Medulla oblongata (tissue), 1 donor: ENCODE measurements around the gene GNLY.

Experiments used
- DNase-seq: peaks from one replicate; pipeline ENCODE4 v3.0.0-alpha.2; 2015; ENCODE audit errors: extremely low spot score

Gene GNLY

GRCh38 chr2:85682378-85682777 is 11.8 kb upstream of the GNLY start:
- DNase-seq, result no peak

DNA sequence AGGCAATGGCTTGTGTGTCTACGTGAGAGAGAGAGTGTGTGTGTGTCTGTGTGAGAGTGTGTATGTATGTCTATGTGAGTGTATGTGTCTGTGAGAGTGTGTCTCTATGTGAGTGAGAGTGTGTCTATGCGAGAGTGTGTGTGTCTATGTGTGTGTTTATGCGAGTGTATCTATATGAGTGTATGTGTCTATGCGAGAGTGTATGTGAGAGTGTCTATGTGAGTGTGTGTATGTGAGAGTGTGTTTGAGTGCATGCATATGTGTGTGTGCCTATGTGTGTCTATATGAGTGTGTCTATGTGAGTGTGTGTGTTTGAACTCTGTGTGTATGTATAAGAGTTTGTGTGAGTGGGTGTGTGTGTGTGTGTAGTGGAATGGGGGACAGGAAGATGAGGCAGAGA is 9.8 kb upstream of the GNLY start:
- DNase-seq, result no peak

GRCh38 chr2:85684806-85685205 is 9.4 kb upstream of the GNLY start:
- DNase-seq, result no peak

DNA sequence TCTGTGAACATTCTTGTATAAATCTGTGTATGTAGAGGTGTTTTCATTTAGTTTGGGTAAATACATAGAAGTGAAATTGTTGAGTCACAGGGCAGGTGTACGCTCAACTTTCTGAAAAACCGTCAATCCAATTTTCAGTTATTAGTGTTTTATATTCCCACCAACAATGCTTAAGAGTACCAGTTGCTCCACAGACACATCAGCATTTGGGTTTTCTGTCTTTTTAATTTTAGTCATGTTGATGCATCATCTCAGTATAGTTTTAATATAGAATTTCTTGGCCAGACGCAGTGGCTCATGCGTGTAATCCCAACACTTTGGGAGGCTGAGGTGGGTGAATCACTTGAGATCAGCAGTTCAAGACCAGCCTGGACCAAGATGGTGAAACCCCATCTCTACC is 3.2 kb upstream of the GNLY start:
- no peak for DNase-seq

GRCh38 chr2:85692039-85692645 is 2.0 kb upstream of the GNLY start:
- DNase-seq, result no peak

DNA sequence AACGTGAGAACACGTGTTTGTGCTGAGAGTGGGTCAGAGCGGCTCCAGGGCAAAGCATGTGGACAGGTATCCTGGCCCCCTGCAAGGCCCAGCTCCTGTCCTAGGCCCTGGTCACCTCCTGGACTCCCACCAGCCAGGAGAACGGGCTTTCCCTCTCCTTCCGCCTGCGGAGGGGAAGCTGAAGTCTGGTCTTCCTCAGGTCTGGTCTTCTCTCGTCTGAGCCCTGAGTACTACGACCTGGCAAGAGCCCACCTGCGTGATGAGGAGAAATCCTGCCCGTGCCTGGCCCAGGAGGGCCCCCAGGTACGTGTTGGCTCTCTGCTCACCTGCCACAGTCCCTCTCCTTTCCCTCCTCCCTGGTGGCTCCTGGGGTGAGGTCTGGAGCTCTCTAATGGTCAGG is 963 bp downstream of the GNLY start:
- DNase-seq, result no peak

DNA sequence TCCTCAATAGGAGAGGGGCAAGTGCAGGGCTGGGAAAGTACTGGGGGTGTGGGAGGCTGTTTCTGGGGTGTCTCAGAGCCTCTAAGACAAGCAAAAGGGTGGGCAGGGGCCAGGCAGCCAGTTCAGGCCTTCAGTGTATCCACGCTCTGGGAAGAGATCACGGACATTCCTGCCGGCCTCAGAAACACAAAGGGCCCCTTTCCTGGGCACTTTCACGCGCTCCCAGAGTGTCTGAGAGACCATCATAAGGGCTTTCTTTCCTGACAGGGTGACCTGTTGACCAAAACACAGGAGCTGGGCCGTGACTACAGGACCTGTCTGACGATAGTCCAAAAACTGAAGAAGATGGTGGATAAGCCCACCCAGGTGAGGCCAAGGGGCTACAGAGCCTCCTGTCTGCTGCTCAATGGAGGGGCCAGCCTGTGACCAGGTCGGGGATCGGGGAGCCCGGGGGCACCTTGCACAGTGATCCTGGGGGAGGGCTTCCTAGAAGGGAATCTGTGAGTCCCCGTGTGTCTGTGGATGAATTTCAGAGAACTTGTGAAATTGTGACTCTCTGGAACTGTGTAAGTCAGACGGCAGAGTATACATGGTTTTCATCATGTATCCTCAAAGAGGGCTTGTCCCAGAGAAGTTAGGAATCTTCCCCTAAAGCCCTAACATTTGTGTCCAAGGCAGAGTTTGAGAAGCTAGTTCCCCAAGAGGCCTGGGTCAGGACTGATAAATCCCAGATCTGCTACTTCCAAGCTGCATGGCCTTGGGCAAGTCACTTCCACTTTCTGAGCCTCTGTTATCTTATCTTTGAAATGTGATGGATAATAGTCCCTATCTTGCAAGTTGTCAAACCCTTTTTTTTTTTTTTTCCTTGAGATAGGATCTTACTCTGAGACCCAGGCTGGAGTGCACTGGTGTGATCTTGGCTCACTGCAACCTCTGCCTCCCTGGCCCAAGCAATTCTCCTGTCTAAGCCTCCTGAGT is 1.8 kb downstream of the GNLY start:
- DNase-seq, result no peak

DNA sequence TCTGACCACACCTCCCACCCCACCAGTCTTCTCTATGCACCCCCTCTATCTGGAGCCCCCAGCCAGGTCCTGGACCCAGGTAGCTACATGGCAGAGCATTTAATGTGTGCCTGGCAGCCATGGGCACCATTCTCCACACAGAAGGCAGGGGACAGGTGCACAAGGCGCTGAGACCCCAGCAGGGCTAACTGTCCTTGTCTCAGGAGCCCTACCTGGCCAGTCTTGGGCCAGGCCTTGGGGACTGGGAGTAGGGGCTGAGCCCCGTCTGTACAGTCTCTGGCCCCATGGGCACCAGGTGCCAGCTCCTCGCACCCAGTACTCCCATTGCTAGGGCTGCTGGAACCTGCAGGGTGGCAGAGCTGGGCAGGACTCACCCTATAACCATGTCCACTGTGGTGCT is 2.9 kb downstream of the GNLY start:
- DNase-seq, result no peak

DNA sequence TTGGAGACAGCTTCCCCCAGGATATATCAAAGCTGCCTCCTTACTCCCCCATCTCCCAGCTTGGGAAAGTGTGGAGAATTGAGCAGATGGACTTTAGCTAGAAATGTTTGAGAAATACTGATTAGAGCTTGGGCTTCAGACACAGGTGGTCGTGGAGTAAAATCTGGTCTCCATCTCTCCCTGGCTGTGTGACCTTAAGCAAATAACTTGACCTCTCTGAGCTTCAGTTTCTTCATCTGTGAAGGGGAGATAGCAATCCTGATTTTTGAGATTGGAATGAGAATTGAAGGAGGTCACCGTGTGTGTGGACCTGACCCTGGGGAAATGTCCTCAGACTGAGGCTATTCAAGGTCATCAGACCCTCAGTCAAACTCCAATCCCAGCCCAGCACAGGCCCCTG is 3.6 kb downstream of the GNLY start:
- no peak for DNase-seq

DNA sequence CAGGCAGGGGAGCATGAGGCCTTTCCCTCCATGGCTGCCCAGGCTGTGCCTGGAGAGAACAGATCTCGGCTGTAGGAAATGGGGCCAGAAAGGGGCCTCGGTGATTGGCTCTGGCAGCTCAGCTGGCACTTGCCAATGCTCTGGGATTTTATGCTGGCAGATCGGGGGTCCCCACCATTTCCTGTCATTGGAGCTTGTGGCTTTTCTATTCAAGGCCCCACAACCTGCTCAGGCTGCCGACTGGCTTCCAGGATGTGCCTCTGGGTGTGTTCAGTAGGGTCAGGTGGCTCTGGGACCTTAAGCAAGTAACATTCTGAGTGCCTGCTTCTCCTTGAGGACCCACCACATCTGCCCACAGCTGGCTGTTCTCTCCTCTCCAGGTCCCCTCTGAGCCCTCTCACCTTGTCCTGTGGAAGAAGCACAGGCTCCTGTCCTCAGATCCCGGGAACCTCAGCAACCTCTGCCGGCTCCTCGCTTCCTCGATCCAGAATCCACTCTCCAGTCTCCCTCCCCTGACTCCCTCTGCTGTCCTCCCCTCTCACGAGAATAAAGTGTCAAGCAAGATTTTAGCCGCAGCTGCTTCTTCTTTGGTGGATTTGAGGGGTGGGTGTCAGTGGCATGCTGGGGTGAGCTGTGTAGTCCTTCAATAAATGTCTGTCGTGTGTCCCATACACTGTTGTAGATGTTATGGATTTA is 4.2 kb downstream of the GNLY start:
- no peak for DNase-seq

DNA sequence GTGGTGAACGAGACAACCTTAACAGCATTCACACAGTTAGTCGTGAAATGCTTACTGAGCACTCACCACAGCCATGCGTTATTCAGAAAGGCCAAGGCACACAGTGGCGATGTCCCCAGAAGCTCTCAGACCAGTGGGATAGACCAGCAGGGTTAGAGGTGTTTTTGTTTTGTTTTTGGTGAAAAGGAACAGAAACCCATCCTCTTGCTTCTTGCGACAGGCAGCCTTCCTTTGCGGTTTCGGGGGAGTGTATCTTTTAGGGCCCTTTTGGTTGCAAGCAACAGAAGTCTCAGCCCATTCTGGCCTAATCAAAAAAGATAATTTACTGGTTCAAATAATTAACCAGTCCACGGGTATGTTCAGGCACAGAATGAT is 4.7 kb downstream of the GNLY start:
- DNase-seq, result no peak

DNA sequence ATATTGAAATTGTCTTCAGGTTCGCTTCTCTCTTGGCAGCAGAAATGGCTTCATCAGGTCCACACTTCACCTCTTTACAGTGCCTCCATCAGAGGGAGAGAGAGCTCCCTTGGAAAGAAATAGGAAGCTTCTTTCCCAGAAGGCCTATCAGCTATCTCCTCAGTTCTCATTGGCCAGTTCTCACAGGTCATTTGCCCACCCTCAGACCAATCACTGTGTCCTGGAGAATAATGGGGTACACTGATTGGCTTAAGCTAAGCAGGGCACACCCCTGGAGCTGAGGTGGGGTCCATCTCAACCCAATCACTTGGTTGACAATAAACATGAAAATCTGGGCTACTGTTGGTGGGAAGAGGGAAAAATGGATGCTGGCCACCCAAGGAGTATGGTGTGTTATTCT is 5.2 kb downstream of the GNLY start:
- DNase-seq, result no peak

- DNase-seq, result no peak
Observed at GRCh38 chr2:85702172-85702571, 8.0 kb downstream of the GNLY start.

DNA sequence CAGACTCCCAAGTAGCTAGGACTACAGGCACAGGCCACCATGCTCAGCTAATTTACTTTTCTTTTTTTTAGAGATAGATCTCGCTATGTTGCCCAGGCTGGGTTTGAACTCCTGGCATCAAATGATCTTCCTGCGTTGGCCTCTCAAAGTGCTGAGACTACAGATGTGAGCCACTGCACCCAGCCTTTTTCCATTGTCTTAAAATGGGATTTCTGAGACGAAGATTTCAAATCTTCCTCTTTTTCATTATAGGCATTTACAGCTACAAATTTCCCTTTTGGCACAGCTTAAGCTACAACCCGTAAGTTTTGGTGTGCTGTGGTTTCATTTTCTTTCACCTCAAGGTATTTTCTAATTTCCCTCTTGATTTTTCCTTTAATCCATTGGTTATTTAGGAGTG is 8.6 kb downstream of the GNLY start:
- no peak for DNase-seq

GRCh38 chr2:85703329-85703728 is 9.2 kb downstream of the GNLY start:
- DNase-seq, result no peak

DNA sequence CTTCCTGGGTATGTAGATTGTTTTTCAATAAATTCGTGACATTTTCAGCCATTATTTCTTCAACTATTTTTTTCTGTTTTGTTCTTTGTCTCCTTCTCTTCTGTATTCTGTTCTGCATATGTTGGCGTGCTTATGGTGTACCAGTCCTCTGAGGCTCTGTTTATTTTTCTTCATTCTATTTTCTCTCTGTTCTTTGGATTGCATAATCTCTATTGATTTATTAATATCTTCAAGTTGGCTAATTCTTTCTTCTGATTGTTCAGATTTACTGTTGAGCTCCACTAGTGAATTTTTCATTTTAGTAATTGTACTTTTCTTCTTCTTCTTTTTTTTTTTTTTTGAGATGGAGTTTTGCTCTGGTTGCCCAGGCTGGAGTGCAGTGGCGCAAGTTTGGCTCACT is 9.9 kb downstream of the GNLY start:
- DNase-seq, result no peak

GRCh38 chr2:85704800-85705679 is 10.9 kb downstream of the GNLY start:
- no peak for DNase-seq

- DNase-seq, result peak; percentile 61
Observed at GRCh38 chr2:85705680-85706039, 11.5 kb downstream of the GNLY start.

DNA sequence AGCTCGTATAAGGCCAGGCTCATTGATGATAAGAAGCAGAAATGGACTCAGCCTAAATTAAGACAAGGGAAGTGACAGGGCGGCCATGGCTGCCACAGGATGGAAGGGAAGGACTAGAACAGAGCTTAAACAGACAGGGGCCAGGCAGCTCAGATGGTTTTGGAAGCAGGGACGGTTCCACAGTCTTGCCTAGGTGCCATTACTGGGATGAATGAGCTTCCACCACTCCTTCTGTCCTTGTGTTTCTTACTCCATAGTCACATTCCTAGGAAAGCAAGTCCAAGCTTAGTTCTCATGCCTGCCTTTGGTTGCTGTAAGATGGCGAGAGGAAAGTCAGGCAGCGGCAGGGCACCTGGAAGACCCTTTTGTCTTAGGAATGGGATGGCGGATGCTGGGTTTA is 11.9 kb downstream of the GNLY start:
- DNase-seq, result no peak

DNA sequence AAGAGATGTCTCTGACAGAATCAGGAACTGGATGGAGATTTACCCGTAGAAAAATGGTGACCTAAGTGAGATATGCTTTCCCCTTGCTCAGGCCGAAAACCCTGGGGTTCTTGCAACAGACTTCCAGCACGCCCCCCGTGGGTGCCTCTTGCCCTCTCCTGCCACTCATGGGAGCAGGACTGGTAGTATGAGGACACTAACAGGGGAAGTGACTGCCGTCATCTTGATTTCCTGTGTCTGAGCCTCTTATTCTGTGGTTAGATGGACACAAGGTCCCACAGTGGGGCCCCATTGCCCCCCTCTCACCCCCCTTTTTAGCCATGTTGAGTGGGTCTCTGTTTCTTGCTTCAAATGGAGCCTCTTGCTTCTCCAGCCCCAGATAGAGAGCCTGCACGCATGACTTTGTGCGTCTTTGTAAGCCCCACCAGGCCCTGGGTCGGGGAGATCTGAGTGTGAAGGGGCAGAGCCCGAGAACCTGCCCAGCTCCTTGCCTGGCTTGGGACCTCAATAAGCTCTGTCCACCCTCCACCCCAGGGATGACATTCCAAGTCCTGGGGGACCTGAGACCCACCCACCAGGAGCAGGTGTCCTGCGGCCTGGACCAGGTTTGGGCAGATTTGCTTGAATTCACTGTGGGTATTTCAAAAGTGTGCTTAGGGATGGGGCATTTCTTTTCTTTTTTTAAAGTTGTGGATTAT is 12.6 kb downstream of the GNLY start:
- peak; percentile 75 for DNase-seq

DNA sequence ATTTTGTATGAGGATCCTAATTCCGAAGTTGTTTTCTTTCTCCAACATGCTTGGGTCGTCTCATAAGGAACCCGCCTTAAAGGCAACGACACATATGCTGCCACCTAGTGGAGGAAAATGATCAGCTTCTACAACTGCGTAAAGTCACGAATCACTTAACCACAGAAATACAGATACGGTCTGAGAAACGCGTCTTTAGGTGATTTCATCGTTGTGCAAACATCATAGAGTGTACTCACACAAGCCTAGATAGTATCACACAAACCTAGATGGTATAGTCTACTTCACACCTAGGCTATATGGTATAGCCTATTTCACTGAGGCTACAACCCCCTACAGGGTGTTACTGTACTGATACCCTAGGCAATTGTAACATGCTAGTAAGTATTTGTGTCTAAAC is 13.1 kb downstream of the GNLY start:
- peak; percentile 93 for DNase-seq
